ENCODE measurements around the gene AMOTL1. TPM values are rescaled to one million over a fixed set of nuclear protein-coding genes. Genes with fewer than 3 reads are reported as not detected.

AMOTL1 gene
- total RNA-seq, 4 donors from 2014 or later: 21.8 to 46.7 (median 32.9) TPM

DNA sequence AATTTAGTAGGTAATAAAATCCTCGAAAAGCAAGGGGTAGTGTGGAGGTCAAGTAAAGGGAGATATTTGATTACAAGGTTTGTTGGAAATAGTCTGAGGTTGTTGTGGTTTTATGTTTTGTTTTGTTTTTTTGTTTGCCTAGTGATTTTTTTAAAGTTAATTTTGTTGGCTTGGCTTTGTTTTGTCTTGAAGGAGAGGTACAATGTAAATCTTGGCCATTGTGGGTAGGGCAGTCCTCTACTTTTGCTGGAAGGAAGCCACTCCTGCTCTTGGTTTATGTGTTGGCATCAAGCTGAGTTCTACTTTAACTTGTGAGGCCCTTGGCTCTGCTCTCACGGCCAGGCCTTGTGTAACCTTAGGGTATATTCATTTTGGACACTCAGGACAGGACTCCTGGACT lies 3.2 kb downstream of the AMOTL1 start:
- TF ChIP-seq, protein P1, sequence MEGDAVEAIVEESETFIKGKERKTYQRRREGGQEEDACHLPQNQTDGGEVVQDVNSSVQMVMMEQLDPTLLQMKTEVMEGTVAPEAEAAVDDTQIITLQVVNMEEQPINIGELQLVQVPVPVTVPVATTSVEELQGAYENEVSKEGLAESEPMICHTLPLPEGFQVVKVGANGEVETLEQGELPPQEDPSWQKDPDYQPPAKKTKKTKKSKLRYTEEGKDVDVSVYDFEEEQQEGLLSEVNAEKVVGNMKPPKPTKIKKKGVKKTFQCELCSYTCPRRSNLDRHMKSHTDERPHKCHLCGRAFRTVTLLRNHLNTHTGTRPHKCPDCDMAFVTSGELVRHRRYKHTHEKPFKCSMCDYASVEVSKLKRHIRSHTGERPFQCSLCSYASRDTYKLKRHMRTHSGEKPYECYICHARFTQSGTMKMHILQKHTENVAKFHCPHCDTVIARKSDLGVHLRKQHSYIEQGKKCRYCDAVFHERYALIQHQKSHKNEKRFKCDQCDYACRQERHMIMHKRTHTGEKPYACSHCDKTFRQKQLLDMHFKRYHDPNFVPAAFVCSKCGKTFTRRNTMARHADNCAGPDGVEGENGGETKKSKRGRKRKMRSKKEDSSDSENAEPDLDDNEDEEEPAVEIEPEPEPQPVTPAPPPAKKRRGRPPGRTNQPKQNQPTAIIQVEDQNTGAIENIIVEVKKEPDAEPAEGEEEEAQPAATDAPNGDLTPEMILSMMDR (IDR thresholded peaks at IDR 0.05; ENCODE audit: low read depth): no peak

DNA sequence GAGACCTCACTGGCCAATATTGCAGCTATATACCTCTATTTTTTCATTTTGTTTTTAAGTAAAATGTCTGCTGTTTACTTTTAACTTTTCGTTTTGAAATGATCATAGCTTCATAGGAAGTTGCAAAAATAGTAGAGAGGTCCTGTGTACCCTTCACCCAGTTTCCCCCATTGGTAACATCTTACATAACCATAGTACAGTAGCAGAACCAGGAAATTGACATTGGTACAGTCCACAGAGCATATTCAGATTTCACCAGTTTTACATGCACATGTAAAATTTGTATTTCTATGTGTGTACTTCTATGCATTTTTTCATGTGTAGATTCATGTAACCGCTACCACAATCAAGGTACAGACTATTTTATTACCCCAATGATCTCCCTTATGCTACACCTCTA lies 3.8 kb downstream of the AMOTL1 start:
- TF ChIP-seq, protein P1 (IDR thresholded peaks at IDR 0.05; ENCODE audit: low read depth): no peak

- TF ChIP-seq, protein P1 (IDR thresholded peaks at IDR 0.05; ENCODE audit: low read depth): no peak
These were observed 5.7 kb downstream of the AMOTL1 start for GRCh38 chr11:94773842-94774241.

DNA sequence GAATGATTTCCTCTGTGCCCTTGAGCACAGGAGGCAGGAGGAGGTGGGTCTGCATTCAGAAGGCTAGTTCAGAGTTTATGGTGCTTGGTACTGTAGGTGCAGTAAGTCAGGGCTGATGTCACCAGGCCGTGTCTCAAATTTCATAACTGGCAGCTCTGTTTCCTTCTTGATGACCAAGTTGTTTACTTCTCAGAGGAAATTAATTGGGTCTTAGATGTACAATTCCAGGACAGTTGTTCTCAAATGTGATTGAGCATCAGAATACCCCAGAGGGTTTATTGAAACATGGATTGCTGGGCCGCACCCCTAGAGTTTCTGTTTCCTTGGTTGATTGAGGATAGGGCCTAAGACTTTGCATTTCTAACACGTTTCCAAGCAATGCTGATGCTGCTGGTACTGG lies 6.2 kb downstream of the AMOTL1 start:
- TF ChIP-seq, protein P1 (IDR thresholded peaks at IDR 0.05; ENCODE audit: low read depth): no peak

DNA sequence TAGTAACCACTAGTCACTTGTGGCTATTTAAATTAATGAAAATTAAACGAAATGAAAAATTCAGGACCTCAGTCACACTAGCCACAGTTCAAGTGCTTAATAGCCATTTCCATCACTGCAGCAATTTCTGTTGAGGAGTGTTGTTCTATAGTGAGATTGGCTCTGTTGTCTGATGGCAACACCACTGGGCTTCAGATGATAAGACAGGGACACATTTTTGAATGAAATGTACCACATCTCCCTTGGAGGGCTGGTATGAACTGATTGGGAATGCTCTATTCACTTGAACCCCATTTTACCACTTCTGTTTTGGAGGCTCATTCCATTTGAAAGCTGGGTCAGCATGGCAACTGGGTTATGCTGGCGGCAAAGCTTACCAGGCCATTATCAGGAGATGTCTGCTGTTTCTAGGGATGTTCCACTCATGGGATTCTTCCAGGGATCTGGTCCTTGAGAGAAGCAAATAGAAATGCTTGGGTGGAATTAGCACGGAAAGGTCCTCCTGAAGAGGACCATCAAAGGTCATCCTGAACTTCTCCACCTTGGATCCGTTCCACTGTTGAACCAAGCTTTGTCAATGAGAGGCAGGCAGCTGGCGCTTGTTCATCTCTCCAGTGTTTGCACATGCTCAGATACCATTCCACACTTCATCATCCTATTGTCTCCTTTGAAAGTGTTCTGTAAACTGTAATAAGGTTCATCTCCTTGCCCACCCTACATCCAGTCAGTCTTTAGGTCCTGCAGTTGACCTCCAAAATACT lies 7.6 kb downstream of the AMOTL1 start:
- TF ChIP-seq, protein P1 (IDR thresholded peaks at IDR 0.05; ENCODE audit: low read depth): no peak

DNA sequence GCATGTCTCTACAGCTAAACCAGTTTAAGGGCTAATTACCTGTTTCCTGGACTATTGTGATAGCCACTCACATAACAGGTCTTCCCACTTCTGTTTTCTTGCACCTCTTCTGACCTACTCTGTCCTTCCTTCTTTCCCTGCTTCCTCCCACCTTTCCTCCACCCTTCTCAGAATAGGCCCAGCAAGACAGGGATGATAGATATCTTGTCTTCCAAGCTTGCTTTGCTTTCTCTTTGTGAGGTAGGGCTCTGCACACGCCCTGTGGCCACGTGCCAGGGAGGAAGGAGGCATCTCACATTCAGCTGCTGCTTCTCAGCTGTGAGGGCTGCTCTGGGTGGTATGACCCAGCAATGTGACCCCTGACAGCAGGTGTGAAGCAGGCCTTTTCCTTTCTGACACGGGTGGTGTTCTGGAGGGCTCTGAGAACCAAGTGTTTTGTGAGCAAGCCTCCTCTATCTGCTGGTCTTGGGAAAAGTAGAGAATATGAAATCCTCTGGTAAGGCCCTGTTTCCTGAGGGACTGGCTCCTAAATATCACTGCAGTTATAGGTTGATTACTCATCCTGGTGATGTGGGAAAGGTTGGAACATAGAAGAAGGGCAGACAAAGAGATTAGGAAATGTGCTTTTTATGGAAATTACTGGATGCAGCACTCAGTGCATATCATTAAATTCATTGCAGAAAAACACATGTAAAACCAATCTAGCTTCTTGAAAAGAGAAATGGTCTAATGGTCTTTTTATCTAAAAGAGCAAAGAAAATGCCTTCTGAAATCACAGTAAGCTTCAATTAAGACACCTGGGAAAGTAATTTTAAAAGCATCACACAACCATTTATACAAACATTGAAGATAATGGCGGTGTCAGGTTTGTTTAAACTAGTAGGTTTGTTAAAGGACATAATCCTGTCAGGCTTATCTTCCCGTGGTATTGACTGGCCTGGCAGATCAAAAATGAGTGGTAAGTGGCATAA lies 8.5 kb downstream of the AMOTL1 start:
- TF ChIP-seq, protein P1 (IDR thresholded peaks at IDR 0.05; ENCODE audit: low read depth): no peak

DNA sequence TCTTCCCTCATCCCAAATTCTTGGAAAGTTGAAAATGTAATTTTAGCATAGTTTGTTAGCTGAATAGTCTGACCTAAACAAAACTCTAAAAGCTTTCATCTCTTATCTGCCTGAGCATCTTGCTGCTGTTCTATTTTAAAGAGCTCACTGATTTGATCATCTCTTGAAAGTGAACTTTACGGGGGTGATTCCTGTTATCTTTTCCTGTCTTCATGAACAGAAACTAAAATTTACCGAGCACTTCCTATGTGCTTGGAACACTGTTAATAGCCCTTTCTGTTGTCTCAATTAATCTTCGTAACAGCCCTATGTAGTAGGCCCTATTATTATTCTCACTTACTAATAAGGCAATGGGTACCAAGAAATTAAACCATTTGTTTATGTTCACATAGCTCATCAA lies 12.3 kb downstream of the AMOTL1 start:
- TF ChIP-seq, protein P1 (IDR thresholded peaks at IDR 0.05; ENCODE audit: low read depth): no peak

Measured in subcutaneous adipose tissue (tissue), 4 donors.